GM12878 (cell line): ENCODE measurements around the gene MRM3. TPM values are rescaled to one million over a fixed set of nuclear protein-coding genes. Genes with fewer than 3 reads are reported as not detected.

Source experiments
- BRCA1 ChIP-seq: IDR thresholded peaks from 2 replicates; pipeline ENCODE4 v1.6.1; 2011; ENCODE audit warnings: low read depth, low read length, improper control_type of control experiment
- CREB1 ChIP-seq: IDR thresholded peaks from 2 replicates; pipeline ENCODE4 v1.6.1; 2012; ENCODE audit warnings: low read depth, mild to moderate bottlenecking, inconsistent platforms
- DPF2 ChIP-seq: fragments of 450-650 bp; IDR thresholded peaks from 2 replicates; pipeline ENCODE4 v1.6.1; 2017; ENCODE audit warnings: mild to moderate bottlenecking
- EP300 ChIP-seq, 2 experiments: fragments of 150-350 bp in 1 of 2; IDR thresholded peaks; 2 replicates each; pipeline ENCODE4 v1.6.1; 2011 to 2012; ENCODE audit warnings: low read depth in 2 of 2, low read length in 2 of 2, borderline replicate concordance in 1 of 2, improper control_type of control experiment in 1 of 2, inconsistent platforms in 1 of 2; ENCODE audit not compliant: control insufficient read depth in 1 of 2
- ETV6 ChIP-seq, 2 experiments: fragments of 450-650 bp in 1 of 2; IDR thresholded peaks in 1 of 2; conservative IDR thresholded peaks in 1 of 2; 2 replicates each; pipeline ENCODE4 v1.6.1; 2014; ENCODE audit warnings: antibody characterized with exemption in 1 of 2, borderline replicate concordance in 1 of 2, low read depth in 1 of 2, mild to moderate bottlenecking in 1 of 2, moderate library complexity in 1 of 2
- FOS ChIP-seq: IDR thresholded peaks from 3 replicates; pipeline ENCODE4 v1.6.1; 2011; ENCODE audit warnings: borderline replicate concordance; ENCODE audit not compliant: insufficient read length; ENCODE audit errors: extremely low read depth
- HCFC1 ChIP-seq: fragments of 150-350 bp; IDR thresholded peaks from 2 replicates; pipeline ENCODE4 v1.6.1; 2014; ENCODE audit warnings: low read length
- HDAC2 ChIP-seq: fragments of 200-600 bp; sonication (generic); IDR thresholded peaks from 2 replicates; pipeline ENCODE4 v1.6.1; 2017
- KDM1A ChIP-seq: fragments of 200-600 bp; sonication (generic); IDR thresholded peaks from 2 replicates; pipeline ENCODE4 v1.6.1; 2016; ENCODE audit warnings: borderline replicate concordance
- LARP7 ChIP-seq: fragments of 450-650 bp; IDR thresholded peaks from 2 replicates; pipeline ENCODE4 v1.6.1; 2017; ENCODE audit warnings: mild to moderate bottlenecking
- MTA2 ChIP-seq: fragments of 450-650 bp; IDR thresholded peaks from 2 replicates; pipeline ENCODE4 v1.6.1; 2016; ENCODE audit warnings: low read depth, mild to moderate bottlenecking, moderate library complexity
- NR2C2 ChIP-seq: IDR thresholded peaks from 2 replicates; pipeline ENCODE4 v1.6.1; 2011; ENCODE audit warnings: borderline replicate concordance, low read depth; ENCODE audit not compliant: control insufficient read depth, insufficient read length
- SRF ChIP-seq, 2 experiments: IDR thresholded peaks; 2 replicates each; pipeline ENCODE4 v1.6.1; 2011; ENCODE audit warnings: low read depth in 2 of 2, low read length in 2 of 2, mild to moderate bottlenecking in 1 of 2, moderate library complexity in 1 of 2
- TCF3 ChIP-seq: IDR thresholded peaks from 2 replicates; pipeline ENCODE4 v1.6.1; 2012; ENCODE audit warnings: low read depth, mild to moderate bottlenecking, low read length, borderline replicate concordance; ENCODE audit not compliant: insufficient read depth
- polyA plus RNA-seq, 11 experiments: library from polyadenylated mRNA; depleted of rRNA in 4 of 11; unstranded in 6 of 11; stranded (reverse) in 5 of 11; fragments of >200 nt; fragmentation: Nextera tagmentation in 4 of 11; fragmentation: Illumina TruSeq in 1 of 11; extraction: Ambion mirVana in 4 of 11; extraction: Trizol in 1 of 11; gene quantifications; 1 replicate in 1 of 11; 2 replicates in 10 of 11; pipeline versions ENCODE4 v1.2.1 to v1.2.3, GENCODE V29; 2011 to 2016; ENCODE audit warnings: inconsistent platforms in 2 of 11, missing spikeins in 2 of 11, low read depth in 1 of 11
- total RNA-seq, 4 experiments: library from RNA; depleted of rRNA in 3 of 4; stranded (reverse); fragments of >200 nt in 3 of 4; fragmentation: Illumina TruSeq in 1 of 4; extraction: Trizol in 1 of 4; gene quantifications; 2 replicates each; pipeline versions ENCODE4 v1.2.1 to v1.2.3, GENCODE V29; 2013 to 2021
- TF ChIP-seq, protein P1 (sequence below): fragments of 450-650 bp; IDR thresholded peaks from 2 replicates; pipeline ENCODE4 v1.6.1; 2016; ENCODE audit warnings: mild to moderate bottlenecking, moderate library complexity, borderline replicate concordance
- TF ChIP-seq, protein P2 (sequence below): IDR thresholded peaks from 2 replicates; pipeline ENCODE4 v1.6.1; 2012; ENCODE audit warnings: low read depth, low read length, improper control_type of control experiment
- TF ChIP-seq, protein P3 (sequence below): IDR thresholded peaks from 2 replicates; pipeline ENCODE4 v1.6.1; 2011; ENCODE audit warnings: borderline replicate concordance, low read depth, mild to moderate bottlenecking, moderate library complexity, mixed read lengths, low read length; ENCODE audit not compliant: insufficient read depth; ENCODE audit errors: extremely low read length
- TF ChIP-seq, protein P4 (sequence below): IDR thresholded peaks from 2 replicates; pipeline ENCODE4 v1.6.1; 2012; ENCODE audit warnings: improper control_type of control experiment, low read depth, low read length; ENCODE audit not compliant: insufficient replicate concordance

Gene MRM3
- total and polyA plus RNA-seq, 10 of the 15 experiments (the other 5 are each of a cell fraction or from before 2014, with no cell fraction given), result 2.3 to 48.9 (median 26.6) TPM

DNA sequence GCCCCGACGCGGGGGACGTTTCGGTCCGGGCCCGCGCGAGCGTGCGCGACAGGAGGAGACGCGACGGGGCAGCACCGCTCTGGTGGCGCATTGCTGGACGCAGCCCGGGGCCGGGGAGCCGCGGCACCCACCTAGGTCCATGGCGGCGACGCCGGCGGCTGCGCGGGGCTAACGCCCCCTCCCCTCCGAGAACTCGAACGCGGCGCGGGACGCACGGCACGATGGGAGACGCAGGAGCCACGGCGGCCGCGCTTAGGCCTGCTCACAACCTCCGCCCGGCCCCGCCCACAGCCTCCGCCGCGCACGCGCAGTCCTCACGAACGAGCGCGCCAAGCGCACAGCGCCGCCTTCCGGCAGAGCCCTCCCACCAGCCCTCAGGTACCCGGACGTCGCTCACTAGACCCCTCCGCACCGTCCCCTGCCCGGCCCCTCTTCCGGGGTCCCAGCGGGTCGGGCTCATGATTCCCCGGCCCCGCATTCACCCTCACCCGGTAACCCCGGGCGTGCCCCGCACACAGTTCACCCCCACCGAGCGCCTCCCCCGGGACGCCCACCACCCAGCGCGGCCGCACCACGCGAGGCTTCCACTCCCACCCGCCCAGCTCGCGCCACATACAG is 30.0 kb upstream of the MRM3 start, which contains the start of gene GEMIN4 (continued):
- TF ChIP-seq, protein P1, sequence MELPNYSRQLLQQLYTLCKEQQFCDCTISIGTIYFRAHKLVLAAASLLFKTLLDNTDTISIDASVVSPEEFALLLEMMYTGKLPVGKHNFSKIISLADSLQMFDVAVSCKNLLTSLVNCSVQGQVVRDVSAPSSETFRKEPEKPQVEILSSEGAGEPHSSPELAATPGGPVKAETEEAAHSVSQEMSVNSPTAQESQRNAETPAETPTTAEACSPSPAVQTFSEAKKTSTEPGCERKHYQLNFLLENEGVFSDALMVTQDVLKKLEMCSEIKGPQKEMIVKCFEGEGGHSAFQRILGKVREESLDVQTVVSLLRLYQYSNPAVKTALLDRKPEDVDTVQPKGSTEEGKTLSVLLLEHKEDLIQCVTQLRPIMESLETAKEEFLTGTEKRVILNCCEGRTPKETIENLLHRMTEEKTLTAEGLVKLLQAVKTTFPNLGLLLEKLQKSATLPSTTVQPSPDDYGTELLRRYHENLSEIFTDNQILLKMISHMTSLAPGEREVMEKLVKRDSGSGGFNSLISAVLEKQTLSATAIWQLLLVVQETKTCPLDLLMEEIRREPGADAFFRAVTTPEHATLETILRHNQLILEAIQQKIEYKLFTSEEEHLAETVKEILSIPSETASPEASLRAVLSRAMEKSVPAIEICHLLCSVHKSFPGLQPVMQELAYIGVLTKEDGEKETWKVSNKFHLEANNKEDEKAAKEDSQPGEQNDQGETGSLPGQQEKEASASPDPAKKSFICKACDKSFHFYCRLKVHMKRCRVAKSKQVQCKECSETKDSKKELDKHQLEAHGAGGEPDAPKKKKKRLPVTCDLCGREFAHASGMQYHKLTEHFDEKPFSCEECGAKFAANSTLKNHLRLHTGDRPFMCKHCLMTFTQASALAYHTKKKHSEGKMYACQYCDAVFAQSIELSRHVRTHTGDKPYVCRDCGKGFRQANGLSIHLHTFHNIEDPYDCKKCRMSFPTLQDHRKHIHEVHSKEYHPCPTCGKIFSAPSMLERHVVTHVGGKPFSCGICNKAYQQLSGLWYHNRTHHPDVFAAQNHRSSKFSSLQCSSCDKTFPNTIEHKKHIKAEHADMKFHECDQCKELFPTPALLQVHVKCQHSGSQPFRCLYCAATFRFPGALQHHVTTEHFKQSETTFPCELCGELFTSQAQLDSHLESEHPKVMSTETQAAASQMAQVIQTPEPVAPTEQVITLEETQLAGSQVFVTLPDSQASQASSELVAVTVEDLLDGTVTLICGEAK, result no peak
- TF ChIP-seq, protein P2, sequence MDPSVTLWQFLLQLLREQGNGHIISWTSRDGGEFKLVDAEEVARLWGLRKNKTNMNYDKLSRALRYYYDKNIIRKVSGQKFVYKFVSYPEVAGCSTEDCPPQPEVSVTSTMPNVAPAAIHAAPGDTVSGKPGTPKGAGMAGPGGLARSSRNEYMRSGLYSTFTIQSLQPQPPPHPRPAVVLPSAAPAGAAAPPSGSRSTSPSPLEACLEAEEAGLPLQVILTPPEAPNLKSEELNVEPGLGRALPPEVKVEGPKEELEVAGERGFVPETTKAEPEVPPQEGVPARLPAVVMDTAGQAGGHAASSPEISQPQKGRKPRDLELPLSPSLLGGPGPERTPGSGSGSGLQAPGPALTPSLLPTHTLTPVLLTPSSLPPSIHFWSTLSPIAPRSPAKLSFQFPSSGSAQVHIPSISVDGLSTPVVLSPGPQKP, result no peak
- TF ChIP-seq MTA2 (0 out of 2 replicates have a peak, but pooled peaks have one; percentile 17), KDM1A (no peak), NR2C2 (no peak), CREB1 (peak; percentile 43; the same call in 1 of the 2 replicates), DPF2 (peak; percentile 75), EP300 (IDR thresholded peaks at IDR 0.05; ENCODE audit: borderline replicate concordance in 1 of 2, control insufficient read depth in 1 of 2, low read depth in 2 of 2, low read length in 2 of 2) (no peak), TCF3 (0 out of 2 replicates have a peak, but pooled peaks have one; percentile 55), FOS (no peak), BRCA1 (no peak), SRF (IDR thresholded peaks at IDR 0.05; ENCODE audit: low read depth in 2 of 2, low read length in 2 of 2) (no peak), LARP7 (peak; percentile 76), HCFC1 (peak; percentile 34; the same call in 1 of the 2 replicates), ETV6 (conservative IDR thresholded peaks at IDR 0.05 in 1 of 2, IDR thresholded peaks at IDR 0.05 in 1 of 2; ENCODE audit: borderline replicate concordance in 1 of 2, low read depth in 1 of 2) (no peak), HDAC2 (no peak)
- TF ChIP-seq, protein P3, sequence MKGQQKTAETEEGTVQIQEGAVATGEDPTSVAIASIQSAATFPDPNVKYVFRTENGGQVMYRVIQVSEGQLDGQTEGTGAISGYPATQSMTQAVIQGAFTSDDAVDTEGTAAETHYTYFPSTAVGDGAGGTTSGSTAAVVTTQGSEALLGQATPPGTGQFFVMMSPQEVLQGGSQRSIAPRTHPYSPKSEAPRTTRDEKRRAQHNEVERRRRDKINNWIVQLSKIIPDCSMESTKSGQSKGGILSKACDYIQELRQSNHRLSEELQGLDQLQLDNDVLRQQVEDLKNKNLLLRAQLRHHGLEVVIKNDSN, result no peak
- TF ChIP-seq, protein P4, sequence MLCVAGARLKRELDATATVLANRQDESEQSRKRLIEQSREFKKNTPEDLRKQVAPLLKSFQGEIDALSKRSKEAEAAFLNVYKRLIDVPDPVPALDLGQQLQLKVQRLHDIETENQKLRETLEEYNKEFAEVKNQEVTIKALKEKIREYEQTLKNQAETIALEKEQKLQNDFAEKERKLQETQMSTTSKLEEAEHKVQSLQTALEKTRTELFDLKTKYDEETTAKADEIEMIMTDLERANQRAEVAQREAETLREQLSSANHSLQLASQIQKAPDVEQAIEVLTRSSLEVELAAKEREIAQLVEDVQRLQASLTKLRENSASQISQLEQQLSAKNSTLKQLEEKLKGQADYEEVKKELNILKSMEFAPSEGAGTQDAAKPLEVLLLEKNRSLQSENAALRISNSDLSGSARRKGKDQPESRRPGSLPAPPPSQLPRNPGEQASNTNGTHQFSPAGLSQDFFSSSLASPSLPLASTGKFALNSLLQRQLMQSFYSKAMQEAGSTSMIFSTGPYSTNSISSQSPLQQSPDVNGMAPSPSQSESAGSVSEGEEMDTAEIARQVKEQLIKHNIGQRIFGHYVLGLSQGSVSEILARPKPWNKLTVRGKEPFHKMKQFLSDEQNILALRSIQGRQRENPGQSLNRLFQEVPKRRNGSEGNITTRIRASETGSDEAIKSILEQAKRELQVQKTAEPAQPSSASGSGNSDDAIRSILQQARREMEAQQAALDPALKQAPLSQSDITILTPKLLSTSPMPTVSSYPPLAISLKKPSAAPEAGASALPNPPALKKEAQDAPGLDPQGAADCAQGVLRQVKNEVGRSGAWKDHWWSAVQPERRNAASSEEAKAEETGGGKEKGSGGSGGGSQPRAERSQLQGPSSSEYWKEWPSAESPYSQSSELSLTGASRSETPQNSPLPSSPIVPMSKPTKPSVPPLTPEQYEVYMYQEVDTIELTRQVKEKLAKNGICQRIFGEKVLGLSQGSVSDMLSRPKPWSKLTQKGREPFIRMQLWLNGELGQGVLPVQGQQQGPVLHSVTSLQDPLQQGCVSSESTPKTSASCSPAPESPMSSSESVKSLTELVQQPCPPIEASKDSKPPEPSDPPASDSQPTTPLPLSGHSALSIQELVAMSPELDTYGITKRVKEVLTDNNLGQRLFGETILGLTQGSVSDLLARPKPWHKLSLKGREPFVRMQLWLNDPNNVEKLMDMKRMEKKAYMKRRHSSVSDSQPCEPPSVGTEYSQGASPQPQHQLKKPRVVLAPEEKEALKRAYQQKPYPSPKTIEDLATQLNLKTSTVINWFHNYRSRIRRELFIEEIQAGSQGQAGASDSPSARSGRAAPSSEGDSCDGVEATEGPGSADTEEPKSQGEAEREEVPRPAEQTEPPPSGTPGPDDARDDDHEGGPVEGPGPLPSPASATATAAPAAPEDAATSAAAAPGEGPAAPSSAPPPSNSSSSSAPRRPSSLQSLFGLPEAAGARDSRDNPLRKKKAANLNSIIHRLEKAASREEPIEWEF, result no peak
